ENCODE measurements around the gene BCR.

The BCR gene

DNA sequence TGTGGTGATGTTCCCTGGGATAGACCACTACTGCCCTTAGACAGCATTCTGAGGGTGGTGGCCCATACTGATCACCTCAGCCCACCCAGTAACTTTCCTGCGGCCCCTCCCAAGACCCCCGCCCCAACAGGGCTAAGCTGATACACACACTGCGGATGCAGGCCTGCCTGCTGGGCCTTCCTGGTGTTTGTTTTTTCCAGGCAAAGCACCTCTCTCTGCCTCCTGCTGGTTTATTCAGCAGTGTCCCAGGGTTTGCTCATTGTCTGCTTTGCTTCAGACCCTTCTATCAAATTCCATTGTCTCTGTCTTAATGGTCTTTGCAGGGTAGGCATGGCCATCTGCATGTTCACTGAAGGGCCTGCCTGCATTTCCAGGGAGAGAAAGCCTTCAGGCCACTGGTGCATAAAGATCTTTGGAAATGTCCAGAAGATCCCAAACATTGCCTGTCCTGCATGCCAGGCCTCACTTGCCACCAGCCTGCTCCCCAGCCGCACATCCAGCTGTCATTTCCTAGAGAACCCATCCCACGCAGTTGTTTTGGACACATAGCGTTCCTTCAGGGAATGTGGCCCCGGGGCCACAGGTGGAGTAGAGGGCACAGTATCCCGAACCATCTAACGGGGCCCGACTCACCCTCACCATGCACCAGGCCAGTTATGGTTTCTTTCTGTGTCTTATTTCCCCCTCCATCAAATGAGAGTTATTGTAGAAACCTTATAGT lies 50.2 kb downstream of the BCR start:
- DNase-seq (ENCODE audit: low spot score) = no peak

DNA sequence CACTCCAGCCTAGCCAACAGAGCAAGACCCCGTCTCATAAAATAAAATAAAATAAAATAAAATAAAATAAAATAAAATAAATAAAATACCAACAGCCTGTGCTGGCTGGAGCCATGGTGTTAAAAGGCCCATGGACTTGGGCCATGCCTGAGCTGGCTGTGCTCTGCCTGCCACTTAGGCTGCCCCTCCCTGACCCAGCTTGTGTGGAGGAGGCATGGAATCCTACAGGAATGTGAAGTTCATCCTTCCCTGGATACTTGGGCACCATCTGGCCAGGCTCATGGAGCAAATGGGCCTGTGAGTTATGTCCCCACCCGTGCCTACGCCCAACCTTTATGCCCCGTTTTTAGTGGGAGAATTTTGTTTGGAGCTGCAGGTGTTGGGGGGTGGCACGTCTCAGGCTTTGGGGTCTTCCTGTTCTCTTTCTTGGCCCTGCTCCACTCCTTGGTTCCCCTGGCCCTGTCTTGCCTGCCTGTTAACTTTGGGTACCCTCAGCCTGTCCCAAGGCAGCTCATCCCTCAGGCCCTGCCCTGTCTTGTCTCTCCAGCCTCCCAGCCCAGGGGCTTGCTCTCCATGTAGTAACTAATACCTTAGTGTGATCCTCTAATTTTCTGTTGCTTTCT lies 51.3 kb downstream of the BCR start:
- no peak for DNase-seq (ENCODE audit: low spot score)

DNA sequence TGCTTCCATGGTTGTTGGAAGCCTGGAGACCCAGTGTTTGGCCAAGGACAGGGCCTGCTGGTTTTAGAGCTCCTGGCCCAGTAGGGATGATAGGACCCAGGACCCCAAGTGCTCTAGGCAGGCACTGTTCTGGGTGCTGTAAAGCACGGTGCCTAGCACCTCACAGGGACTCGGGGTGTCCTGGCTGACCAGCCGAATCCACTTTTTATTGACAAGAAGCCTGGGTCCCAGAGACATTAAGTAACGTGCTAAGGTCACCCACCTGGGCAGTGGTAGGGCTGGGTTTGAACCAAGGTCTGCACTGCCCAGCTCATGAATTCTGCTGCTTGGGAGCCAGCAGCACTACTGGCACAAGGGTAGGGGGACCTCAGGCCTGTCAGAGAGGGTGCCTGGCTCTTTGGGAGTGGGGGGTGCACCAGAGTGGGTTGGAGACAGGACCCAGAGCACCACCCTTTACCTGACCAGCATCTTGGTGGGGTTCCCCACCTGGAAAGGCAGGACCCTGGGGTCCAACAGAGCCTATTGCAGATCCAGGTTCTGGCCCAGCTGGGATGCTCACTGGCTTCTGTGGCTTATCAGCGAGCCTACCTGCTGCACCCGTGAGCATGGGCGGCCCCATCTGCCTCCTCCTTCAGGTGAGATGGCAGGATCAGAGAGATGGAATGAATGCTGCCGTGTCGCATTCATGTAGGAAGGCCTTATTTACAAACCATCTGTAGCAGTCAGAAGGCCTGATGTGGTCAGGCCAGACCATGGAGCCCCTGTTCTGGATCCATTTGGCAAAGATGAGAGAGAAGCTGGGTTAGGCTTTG lies 52.0 kb downstream of the BCR start:
- no peak for DNase-seq (ENCODE audit: low spot score)

DNA sequence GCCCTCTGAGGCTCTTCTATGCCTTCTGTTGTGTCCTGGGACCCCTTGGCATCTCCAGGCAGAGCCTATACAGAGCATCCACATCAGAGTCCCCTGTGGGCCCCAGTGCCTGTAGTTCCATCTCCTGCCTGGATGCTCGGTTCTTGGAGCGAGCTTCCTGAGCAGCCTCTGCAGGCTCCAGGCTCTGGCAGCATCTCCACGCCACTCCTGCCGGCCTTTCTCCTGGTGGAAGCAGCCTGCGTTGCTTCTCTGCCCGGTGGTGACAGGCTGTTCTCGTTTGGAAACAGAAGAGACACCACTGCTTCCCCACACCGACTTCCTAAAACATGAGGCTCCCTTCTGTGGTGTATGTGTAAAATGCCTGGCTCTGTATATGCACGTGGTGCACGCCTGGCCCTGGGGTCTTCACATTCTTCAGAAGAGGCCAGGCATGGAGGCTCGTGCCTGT lies 52.8 kb downstream of the BCR start:
- no peak for DNase-seq (ENCODE audit: low spot score)

DNA sequence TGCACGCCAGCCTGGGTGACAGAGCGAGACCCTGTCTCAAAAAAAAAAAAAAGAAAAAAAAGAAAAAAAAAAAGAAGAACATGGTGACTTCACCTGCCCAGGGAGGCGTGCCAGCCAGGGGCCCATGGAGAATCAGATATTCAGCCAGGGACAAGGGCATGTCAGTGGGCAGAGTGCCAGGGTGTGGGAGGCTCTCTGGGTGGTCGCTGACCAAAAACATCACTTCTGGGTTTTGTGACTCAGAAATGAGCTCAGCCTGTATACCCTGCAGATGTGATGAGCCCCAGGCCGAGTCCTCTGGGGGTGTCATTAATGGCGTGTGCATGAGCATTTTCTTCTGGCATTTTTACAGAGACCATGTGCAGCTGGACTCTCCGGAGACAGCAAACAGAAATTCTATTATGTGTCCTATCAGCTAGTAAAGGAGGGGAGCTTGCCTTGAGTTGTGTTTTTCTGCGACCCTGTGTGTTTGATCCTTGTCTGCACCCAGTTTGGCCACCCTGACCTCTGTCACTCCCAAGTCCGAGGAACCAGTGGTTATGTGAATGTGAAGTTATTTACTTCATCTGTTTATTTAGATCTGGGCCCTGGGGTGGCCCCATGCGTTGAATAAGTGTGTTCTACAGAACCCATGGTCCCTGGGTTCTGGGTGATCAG lies 53.6 kb downstream of the BCR start:
- no peak for DNase-seq (ENCODE audit: low spot score)

DNA sequence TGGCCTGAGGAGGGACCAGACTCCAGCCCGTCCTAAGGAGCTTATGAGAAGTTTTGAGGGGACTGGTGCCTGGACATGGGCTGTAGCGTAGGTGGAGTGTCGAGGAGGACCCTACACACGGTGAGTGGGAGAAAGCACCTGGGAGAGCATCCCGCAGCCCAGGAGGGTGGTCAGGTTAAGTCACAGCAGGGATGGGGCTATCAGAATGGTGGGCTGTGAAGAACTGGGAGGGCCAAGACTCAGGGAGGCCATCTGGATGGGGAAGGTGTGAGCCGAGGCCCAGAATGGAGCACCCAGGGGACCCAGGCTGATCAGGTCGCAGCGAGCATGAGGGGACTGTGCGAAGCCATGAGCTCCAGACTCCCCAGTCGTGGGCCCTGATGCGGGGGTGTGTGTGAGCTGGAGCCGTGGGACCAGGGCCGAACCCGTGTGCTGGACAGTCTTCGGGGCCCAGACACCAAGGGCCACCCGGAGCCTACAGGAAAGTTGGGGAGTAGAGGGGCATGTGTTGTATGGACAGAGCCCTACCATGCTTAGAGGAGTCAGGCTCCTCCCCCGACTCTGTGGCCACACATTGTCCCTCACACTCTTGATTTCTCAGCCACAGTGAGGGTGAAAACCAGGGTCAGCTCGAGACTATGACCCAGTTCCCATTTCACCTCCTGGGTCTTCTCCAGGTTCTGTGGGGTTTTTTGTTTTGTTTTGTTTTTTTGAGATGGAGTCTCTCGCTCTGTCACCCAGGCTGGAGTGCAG lies 54.3 kb downstream of the BCR start:
- DNase-seq (ENCODE audit: low spot score) = no peak

DNA sequence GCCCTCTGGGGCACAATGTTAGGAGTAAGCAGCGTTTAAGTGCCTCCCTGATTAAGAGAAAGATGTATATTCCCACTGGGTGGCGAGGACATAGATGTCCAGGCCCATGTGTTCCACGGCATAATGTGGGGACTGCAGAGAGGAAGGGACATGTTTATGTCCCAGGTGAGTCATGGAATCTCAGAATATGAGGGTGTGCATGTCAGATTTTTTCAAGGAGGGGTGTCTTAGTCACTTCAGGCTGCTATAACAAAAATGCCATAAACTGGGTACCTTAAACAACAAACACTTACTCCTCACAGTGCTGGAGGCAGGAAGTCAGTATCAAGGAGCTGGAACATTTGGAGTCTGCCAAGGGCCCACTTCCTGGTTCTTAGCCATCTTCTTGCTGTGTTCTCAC lies 55.1 kb downstream of the BCR start:
- DNase-seq (ENCODE audit: low spot score) = no peak

DNA sequence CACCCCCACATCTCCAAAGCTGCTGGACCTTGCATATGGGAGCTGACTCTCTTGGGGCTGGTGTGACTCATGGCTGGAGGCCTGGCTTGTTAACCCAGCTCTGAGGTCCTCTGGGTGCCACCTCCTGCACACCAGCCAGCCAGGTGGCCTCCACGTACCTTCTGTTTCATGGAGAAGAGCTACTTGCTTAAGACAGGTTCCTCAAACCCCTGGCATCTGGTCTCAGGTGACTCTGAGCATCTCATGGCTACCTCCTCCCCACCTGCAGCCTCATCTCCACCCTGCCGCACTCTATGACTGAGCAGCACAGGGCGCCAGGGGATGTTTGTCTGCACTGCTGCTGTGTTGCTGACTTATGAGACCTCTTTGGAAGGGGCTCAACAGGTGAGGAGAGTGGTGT lies 55.7 kb downstream of the BCR start:
- DNase-seq (ENCODE audit: low spot score) = no peak

DNA sequence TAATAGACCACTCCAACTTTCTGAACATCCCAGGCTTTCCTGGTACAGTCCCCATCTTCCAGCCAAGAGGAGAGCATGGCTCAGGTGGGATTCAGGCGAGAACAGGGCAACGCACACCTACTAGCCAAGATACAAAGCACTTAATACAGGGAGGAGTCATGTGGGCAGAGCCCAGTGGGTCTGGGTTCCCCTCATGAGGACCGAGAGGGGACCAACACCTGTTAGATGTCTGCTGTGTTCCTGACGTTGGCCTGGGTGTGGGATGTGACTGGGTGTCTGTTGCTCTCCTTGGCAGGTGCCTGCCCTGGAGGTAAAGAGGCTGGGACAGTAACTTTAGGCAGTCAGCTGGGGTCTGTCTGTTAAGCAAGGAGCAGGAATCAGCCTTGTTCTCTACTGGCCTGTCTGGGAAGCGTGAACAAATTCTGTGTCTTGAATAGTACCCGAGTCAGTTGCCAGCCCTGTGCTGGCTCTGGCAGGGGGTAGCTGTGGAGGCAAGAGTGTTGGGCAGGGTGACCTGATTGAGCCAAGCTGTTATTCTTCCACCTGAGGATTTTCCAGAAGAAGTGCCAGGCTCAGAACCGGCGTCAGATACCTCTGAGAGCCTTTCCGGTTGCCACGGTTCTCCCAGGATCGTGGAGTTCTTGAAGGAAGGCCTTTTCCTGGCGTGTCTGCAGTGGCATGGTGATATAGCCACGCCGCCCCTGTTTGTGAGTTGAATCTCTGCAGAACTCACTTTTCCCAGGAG lies 56.3 kb downstream of the BCR start:
- no peak for DNase-seq (ENCODE audit: low spot score)

DNA sequence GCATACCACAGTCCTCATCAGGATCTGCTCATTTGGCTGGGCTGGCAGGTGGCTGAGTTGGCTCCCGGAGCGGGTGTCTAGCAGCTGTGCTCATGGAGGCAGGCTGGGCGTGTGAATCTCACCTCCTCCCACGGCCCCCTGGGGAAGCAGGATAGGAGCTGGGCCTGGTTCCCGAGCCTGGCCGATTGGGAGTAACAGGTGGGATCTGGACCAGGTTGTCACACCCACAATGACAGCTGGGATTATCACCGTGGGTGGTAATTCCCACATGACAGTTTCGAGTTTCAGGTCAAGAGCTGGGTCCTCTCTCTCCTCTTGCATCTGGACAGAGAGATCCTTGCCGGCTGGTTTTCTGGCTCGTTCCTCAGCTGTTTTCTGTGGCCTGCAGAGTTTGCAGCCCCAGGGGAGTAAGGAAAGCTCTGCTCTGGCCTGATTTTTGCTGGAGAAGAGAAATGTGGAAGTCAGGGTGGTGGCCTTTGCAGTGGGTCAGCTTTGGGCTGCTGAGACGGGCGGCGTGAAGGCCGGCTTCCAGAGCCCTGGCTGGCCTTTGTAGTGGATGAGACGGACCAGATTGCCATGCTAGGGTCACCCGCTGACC lies 57.0 kb downstream of the BCR start:
- DNase-seq (ENCODE audit: low spot score) = peak; percentile 27

DNA sequence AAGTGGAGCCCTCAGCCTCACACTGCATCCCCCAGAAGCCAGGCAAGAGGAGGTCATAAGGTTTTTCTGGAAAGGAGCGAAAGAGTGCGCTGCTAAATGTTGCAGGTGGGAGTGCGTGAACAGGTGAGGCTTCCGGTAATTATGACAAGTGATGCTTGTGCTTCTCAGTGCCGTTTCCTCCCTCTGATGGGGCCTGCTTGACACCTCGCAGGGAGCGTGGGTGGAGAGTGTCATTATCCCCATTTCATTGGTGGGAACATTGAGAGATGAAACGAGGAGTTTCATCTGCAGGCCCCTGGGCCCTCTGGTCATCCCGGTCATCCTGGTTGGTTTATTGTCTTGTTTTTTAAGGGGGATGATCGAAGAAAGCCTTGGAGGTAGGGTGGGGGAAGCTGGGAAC lies 57.5 kb downstream of the BCR start:
- no peak for DNase-seq (ENCODE audit: low spot score)

DNA sequence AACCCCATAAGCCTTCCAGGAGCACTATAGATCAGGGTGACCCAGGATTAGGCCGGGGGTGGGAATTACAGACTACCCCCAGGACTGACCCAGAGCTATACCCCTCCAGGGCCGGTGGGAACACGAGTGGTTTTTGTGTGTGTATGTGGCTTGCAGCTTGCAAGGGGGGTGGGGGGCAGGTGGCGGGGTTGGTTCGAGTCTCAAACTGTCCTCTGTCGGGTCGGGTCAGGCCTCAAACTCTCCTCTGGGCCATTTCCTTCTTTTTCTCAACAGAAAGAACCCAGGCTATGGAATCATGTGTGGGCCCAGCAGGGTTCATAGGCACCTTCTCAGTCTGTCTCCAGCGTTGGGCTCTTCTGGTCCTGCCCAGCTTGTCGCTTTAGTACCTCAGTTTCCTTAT lies 58.4 kb downstream of the BCR start:
- DNase-seq (ENCODE audit: low spot score) = no peak

DNA sequence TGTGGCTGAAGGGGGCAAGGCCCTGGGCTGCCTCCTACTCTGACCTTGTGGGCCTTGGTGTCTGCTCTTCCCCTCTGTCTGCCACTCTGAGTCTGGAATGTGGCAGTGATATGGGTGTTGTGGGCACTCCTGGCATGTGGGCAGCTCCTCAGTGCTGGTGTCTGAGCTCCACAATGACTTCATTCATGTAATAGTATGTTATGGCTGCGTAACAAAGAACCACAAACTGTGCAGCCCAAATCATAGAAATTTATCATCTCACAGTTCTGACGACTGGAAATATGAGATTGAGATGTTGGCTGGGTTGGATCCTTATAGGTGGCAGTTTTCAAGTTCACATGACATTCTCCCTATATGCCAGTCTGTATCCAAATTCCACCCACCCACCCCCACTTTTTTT lies 59.1 kb downstream of the BCR start:
- no peak for DNase-seq (ENCODE audit: low spot score)

DNA sequence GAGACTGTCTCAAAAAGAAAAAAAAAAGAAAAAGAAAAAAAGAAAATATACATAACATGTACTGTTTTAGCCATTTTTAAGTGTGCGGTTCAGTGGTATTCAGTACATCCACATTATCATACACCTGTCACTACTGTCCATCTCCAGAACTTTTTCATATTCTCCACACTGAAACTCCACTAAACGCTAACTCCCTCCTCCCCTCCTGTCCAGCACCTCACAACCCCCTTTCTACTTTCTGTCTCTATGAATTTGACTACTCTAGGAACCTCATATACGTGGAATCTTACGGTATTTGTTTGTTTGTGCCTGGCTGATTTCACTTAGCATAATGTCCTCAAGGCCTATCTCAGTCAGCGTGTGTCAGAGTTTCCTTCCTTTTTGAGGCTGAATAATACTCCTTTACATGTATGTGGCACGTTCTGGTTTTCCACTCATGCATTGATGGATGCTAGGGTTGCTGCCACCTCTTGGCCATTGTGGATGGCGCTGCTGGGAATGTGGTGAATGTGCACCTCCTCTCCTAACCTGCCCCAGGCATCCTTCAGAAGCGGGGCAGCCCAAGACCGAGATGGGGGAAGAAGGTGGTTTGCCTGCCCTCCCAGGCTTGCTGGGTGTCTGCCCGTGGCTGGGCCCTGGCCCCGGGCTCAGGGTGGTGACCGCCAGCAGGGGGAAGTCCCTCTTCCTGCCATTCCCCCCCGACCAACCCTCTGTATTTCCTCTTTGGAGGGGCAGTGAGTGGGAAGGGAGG lies 60.5 kb downstream of the BCR start:
- DNase-seq (ENCODE audit: low spot score) = no peak

DNA sequence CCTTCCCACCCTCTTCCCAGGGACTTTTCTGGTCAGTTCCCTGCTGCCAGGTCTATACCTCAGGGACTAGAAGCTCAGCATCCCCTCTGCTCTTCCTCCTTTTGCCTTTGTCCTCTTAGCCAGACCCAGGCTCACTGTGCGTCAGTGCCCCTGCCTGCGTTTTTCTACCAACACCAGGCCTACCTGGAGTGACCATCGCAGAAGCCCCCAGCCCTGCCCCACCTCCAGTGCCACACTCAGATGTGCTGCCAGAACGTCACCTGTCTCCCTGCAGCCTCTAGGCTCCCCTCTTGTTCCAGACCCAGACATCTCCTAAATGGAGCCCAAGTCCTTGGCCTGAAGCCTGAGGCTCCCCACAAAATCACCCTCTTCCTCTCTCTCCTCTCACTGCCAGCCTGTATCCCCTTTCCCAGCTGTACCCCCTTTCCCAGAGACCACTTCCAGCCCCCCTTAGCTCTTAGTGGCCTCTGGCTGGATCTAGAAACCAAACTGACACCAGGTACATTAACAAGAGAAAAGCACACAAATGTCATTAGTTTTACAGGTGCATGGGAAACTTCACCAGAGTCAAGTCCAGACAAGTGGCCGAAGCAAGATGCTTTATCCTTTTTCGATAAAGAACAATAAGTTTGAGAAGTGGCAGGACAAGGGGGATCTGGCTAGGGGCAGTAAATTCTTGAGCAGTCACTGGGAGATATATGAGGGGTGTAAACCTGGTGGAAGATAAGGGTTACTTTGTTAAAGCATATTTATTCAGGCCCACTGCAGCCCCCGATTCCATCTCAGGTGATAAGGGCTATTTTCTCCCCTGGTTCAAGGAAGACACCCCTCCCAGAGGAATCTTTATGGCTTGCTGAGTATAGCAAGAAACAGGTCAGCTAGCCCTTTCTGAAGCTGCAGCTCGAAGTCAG lies 61.5 kb downstream of the BCR start:
- DNase-seq (ENCODE audit: low spot score) = no peak

DNA sequence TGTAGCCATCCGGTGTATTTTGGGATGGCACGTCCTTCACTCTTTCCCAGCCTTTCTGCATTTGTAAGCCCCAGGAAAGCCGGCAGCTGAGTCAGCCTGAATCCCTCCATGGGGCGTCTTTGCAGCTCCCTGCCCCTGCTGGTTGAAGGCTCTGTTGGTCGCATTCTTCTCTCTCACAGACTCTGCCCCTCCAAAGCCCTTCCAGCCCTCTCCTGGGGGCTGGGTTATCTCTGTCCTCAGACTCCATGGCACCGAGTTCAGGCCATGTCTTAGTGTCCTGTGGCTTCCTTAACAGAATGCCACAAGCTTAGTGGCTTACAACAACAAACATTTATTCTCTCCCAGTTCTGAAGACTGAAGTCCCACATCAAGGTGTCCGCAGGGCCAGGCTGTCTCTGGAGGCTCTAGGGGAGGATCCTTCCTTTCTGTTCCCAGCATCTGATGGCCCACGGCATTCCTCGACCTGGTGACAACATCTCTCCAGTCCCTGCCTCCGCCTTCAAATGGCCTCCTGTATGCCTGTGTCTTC lies 62.2 kb downstream of the BCR start:
- no peak for DNase-seq (ENCODE audit: low spot score)

DNA sequence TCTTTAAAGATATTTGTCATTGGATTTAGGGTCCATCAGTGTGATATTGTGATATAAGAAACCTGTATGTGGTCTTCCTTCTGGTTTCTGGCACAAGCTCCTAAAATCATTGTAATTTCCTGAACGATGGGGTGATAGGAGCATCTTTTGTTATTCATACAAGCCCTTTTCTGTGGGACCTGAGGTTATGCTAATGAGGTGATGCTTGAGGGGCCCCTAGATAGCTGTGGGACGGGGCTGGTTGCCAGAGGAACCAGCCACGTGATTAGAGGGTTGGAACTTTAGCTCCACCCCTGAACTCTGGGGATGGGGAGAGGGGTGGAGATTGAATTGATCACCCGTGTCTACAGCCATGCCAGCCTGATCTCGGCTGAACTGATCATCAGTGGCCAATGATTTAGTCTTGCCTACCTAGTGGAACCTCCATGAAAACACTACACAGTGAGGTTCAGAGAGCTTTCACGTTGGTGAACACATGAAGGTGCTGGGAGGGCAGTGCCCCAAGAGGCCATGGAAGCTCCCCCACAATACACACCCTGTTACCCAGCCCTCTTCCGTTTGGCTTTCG lies 62.8 kb downstream of the BCR start:
- no peak for DNase-seq (ENCODE audit: low spot score)

Measured in SK-N-DZ (cell line).